H9 (cell line): ENCODE measurements around the gene MAGEA11. TPM values are rescaled to one million over a fixed set of nuclear protein-coding genes. Genes with fewer than 3 reads are reported as not detected.
"Not testable (repeated sequence)": the region's sequence is repeated elsewhere in the genome, so short reads cannot be mapped to it uniquely, and the experiment has no call there.

Experiments
- DNase-seq: peaks from one replicate; pipeline ENCODE4 v3.0.0-alpha.2; 2017
- H2AFZ ChIP-seq: one replicate; pipeline ENCODE4 v1.6.1; 2013; ENCODE audit warnings: mild to moderate bottlenecking, low read length, control low read depth, moderate library complexity
- H2AK5ac ChIP-seq: 2 replicates; pipeline ENCODE4 v1.6.1; 2013; ENCODE audit warnings: low read length, control low read depth, mixed read lengths; ENCODE audit not compliant: insufficient read length
- H2BK120ac ChIP-seq: one replicate; pipeline ENCODE4 v1.6.1; 2013; ENCODE audit warnings: low read depth, mild to moderate bottlenecking, low read length, control low read depth, inconsistent platforms; ENCODE audit not compliant: poor library complexity, severe bottlenecking
- H2BK12ac ChIP-seq: 2 replicates; pipeline ENCODE4 v1.6.1; 2013; ENCODE audit warnings: low read length, control low read depth, mixed read lengths, low read depth; ENCODE audit not compliant: insufficient read length
- H2BK15ac ChIP-seq: 2 replicates; pipeline ENCODE4 v1.6.1; 2013; ENCODE audit warnings: low read depth, low read length, control low read depth
- H2BK20ac ChIP-seq: one replicate; pipeline ENCODE4 v1.6.1; 2013; ENCODE audit warnings: low read depth, mild to moderate bottlenecking, low read length, control low read depth, inconsistent platforms; ENCODE audit not compliant: poor library complexity, severe bottlenecking
- H2BK5ac ChIP-seq: 2 replicates; pipeline ENCODE4 v1.6.1; 2013; ENCODE audit warnings: low read length, control low read depth, mixed read lengths; ENCODE audit not compliant: insufficient read length
- H3K14ac ChIP-seq: 2 replicates; pipeline ENCODE4 v1.6.1; 2013; ENCODE audit warnings: low read length, control low read depth; ENCODE audit not compliant: insufficient read depth
- H3K18ac ChIP-seq: 2 replicates; pipeline ENCODE4 v1.6.1; 2013; ENCODE audit warnings: low read depth, mild to moderate bottlenecking, mixed read lengths, low read length, control low read depth; ENCODE audit not compliant: insufficient read length
- H3K23ac ChIP-seq: 2 replicates; pipeline ENCODE4 v1.6.1; 2013; ENCODE audit warnings: low read length, control low read depth, mixed read lengths, low read depth; ENCODE audit not compliant: insufficient read length
- H3K23me2 ChIP-seq: 2 replicates; pipeline ENCODE4 v1.6.1; 2013; ENCODE audit warnings: low read depth, mild to moderate bottlenecking, mixed read lengths, low read length, control low read depth; ENCODE audit not compliant: insufficient read length, poor library complexity, severe bottlenecking
- H3K27ac ChIP-seq: 2 replicates; pipeline ENCODE4 v1.5.1; 2013; ENCODE audit warnings: low read length, control low read depth, mixed read lengths, low read depth; ENCODE audit not compliant: insufficient read length
- H3K27me3 ChIP-seq: 2 replicates; pipeline ENCODE4 v1.6.1; 2013; ENCODE audit warnings: low read length, control low read depth, inconsistent platforms; ENCODE audit not compliant: insufficient read depth
- H3K4ac ChIP-seq: 2 replicates; pipeline ENCODE4 v1.6.1; 2013; ENCODE audit warnings: low read depth, mild to moderate bottlenecking, control low read depth, inconsistent platforms, low read length, moderate library complexity
- H3K4me1 ChIP-seq: 2 replicates; pipeline ENCODE4 v1.6.1; 2013; ENCODE audit warnings: low read length, control low read depth, inconsistent platforms; ENCODE audit not compliant: insufficient read depth
- H3K4me2 ChIP-seq: 2 replicates; pipeline ENCODE4 v1.6.1; 2013; ENCODE audit warnings: low read length, control low read depth, mixed read lengths; ENCODE audit not compliant: insufficient read length, insufficient read depth
- H3K56ac ChIP-seq: 2 replicates; pipeline ENCODE4 v1.6.1; 2013; ENCODE audit warnings: low read depth, mild to moderate bottlenecking, mixed read lengths, low read length, control low read depth; ENCODE audit not compliant: insufficient read length
- H3K79me1 ChIP-seq: 2 replicates; pipeline ENCODE4 v1.6.1; 2013; ENCODE audit warnings: low read depth, mild to moderate bottlenecking, moderate library complexity, low read length, control low read depth, inconsistent platforms; ENCODE audit not compliant: insufficient read depth, poor library complexity, severe bottlenecking
- H3K79me2 ChIP-seq: 2 replicates; pipeline ENCODE4 v1.6.1; 2013; ENCODE audit warnings: low read length, control low read depth, inconsistent platforms; ENCODE audit not compliant: insufficient read depth
- H3K9ac ChIP-seq: 2 replicates; pipeline ENCODE4 v1.6.1; 2013; ENCODE audit warnings: low read length, control low read depth, mixed read lengths; ENCODE audit not compliant: insufficient read length; ENCODE audit errors: extremely low read depth
- H3K9me3 ChIP-seq: one replicate; pipeline ENCODE4 v1.6.1; 2013; ENCODE audit warnings: low read depth, low read length, inconsistent platforms; ENCODE audit not compliant: control insufficient read depth
- H3T11ph ChIP-seq: one replicate; pipeline ENCODE4 v1.6.1; 2013; ENCODE audit warnings: mild to moderate bottlenecking, low read length, control low read depth, inconsistent platforms
- H4K20me1 ChIP-seq: one replicate; pipeline ENCODE4 v1.6.1; 2013; ENCODE audit not compliant: control insufficient read depth, insufficient read length, insufficient read depth
- H4K5ac ChIP-seq: 2 replicates; pipeline ENCODE4 v1.6.1; 2013; ENCODE audit warnings: low read depth, mild to moderate bottlenecking, mixed read lengths, low read length, control low read depth; ENCODE audit not compliant: insufficient read length
- H4K8ac ChIP-seq: replicated peaks from 2 replicates; pipeline ENCODE4 v1.6.1; 2013; ENCODE audit warnings: low read length, control low read depth, mixed read lengths, low read depth; ENCODE audit not compliant: insufficient read length
- H4K91ac ChIP-seq: 2 replicates; pipeline ENCODE4 v1.6.1; 2013; ENCODE audit warnings: low read depth, mild to moderate bottlenecking, moderate library complexity, mixed read lengths, low read length, control low read depth; ENCODE audit not compliant: insufficient read length
- H3K27ac Mint-ChIP-seq, 3 experiments: 2 replicates in 2 of 3; 3 replicates in 1 of 3; pipeline ENCODE4 v1.8.0; 2020 to 2021; ENCODE audit warnings: mixed read lengths in 3 of 3, mild to moderate bottlenecking in 1 of 3, moderate library complexity in 1 of 3
- H3K27me3 Mint-ChIP-seq: 2 replicates; pipeline ENCODE4 v1.8.0; 2021; ENCODE audit warnings: low read depth, mild to moderate bottlenecking, moderate library complexity, mixed read lengths
- H3K36me3 Mint-ChIP-seq, 3 experiments: 2 replicates in 2 of 3; 3 replicates in 1 of 3; pipeline ENCODE4 v1.8.0; 2020 to 2021; ENCODE audit warnings: low read depth in 3 of 3, mixed read lengths in 3 of 3; ENCODE audit not compliant: insufficient read depth in 1 of 3
- H3K4me1 Mint-ChIP-seq, 2 experiments: 2 replicates each; pipeline ENCODE4 v1.8.0; 2020; ENCODE audit warnings: mixed read lengths in 2 of 2
- H3K4me3 Mint-ChIP-seq, 2 experiments: 2 replicates in 1 of 2; 3 replicates in 1 of 2; pipeline ENCODE4 v1.8.0; 2020 to 2021; ENCODE audit warnings: mild to moderate bottlenecking in 2 of 2, mixed read lengths in 2 of 2, moderate library complexity in 1 of 2
- H3K9me3 Mint-ChIP-seq, 2 experiments: 2 replicates in 1 of 2; 3 replicates in 1 of 2; pipeline ENCODE4 v1.8.0; 2020; ENCODE audit warnings: mild to moderate bottlenecking in 2 of 2, mixed read lengths in 2 of 2, moderate library complexity in 1 of 2
- WGBS: extraction: QIAGEN DNeasy Blood & Tissue Kit; methylation state at CpG from one replicate; pipeline ENCODE4 v1.1.7; 2013; ENCODE audit warnings: missing lambda C conversion rate, low lambda C conversion rate, mixed read lengths; ENCODE audit not compliant: insufficient read length; ENCODE audit errors: extremely low coverage; 5-methylcytosine and 5-hydroxymethylcytosine counted together
- total RNA-seq: library from RNA; stranded (reverse); gene quantifications from 2 replicates; pipeline ENCODE4 v1.2.1, GENCODE V29; 2021
- TF ChIP-seq, protein P1 (sequence below): fragments of 200-600 bp; sonication (generic); conservative IDR thresholded peaks from 3 replicates; pipeline ENCODE4 v1.8.0; 2021; ENCODE audit warnings: antibody characterized with exemption, mild to moderate bottlenecking

MAGEA11 gene
- total RNA-seq, 1 experiment from 2014 or later: not detected

- H3K4me1 ChIP-seq: no peaks in the 10 kb centered on the region
- peaks cover 60 to 65% of the 10 kb centered on the region in 2 experiments for H3K9me3 Mint-ChIP-seq
- no peak overlapping the region for H2BK5ac ChIP-seq
- no peak overlapping the region for H2AFZ ChIP-seq
- H2BK12ac ChIP-seq: no peak overlapping the region
- H4K8ac ChIP-seq: no peak overlapping the region
- H3K23ac ChIP-seq: no peak overlapping the region
- no peak overlapping the region for H3K4me2 ChIP-seq
- no peak for DNase-seq
- H3K9ac ChIP-seq: no peak overlapping the region
- no peaks in the 10 kb centered on the region for H3K79me2 ChIP-seq
- H3K36me3 Mint-ChIP-seq: peaks cover 0 to 5% (median 0%) of the 10 kb centered on the region in 3 experiments; a peak in 3 of 7 replicates
- no peaks in the 10 kb centered on the region for H3K23me2 ChIP-seq
- H3K27ac Mint-ChIP-seq: no peak overlapping the region; a peak in 1 of 7 replicates
- H2AK5ac ChIP-seq: no peak overlapping the region
- no peak overlapping the region for H3K56ac ChIP-seq
- TF ChIP-seq, protein P1, sequence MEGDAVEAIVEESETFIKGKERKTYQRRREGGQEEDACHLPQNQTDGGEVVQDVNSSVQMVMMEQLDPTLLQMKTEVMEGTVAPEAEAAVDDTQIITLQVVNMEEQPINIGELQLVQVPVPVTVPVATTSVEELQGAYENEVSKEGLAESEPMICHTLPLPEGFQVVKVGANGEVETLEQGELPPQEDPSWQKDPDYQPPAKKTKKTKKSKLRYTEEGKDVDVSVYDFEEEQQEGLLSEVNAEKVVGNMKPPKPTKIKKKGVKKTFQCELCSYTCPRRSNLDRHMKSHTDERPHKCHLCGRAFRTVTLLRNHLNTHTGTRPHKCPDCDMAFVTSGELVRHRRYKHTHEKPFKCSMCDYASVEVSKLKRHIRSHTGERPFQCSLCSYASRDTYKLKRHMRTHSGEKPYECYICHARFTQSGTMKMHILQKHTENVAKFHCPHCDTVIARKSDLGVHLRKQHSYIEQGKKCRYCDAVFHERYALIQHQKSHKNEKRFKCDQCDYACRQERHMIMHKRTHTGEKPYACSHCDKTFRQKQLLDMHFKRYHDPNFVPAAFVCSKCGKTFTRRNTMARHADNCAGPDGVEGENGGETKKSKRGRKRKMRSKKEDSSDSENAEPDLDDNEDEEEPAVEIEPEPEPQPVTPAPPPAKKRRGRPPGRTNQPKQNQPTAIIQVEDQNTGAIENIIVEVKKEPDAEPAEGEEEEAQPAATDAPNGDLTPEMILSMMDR: no peak
- no peak overlapping the region for H4K91ac ChIP-seq
- H2BK20ac ChIP-seq: no peak overlapping the region
- peaks cover 9% of the 10 kb centered on the region for H3K27me3 Mint-ChIP-seq
- H3K9me3 ChIP-seq: peaks cover 29% of the 10 kb centered on the region
- H3K27me3 ChIP-seq: no peaks in the 10 kb centered on the region
- no peak overlapping the region for H3T11ph ChIP-seq
- no CpG with 5 or more reads among the region's 18 CpGs for WGBS
- H3K79me1 ChIP-seq: no peaks in the 10 kb centered on the region
- H3K4me1 Mint-ChIP-seq: no peaks in the 10 kb centered on the region
- H3K14ac ChIP-seq: no peak overlapping the region
- H3K18ac ChIP-seq: no peak overlapping the region
- H4K20me1 ChIP-seq: no peaks in the 10 kb centered on the region
- H3K4me3 Mint-ChIP-seq: no peak overlapping the region
- no peak overlapping the region for H4K5ac ChIP-seq
- H3K4ac ChIP-seq: no peak overlapping the region
- no peak overlapping the region for H2BK15ac ChIP-seq
- no peak overlapping the region for H2BK120ac ChIP-seq
- H3K27ac ChIP-seq: no peak overlapping the region
These were observed 46.3 kb downstream of the MAGEA11 start for GRCh38 chrX:149758068-149758714.

GRCh38 chrX:149758715-149759078 lies 46.8 kb downstream of the MAGEA11 start:
- H3K36me3 Mint-ChIP-seq, H2BK15ac ChIP-seq, H4K91ac ChIP-seq, H3K27me3 ChIP-seq, H2BK120ac ChIP-seq, H3K23me2 ChIP-seq, H3K4me2 ChIP-seq, H3K4me1 ChIP-seq, H3K27me3 Mint-ChIP-seq, H3K56ac ChIP-seq, H2AFZ ChIP-seq, H2BK20ac ChIP-seq, H3K9ac ChIP-seq, H2BK12ac ChIP-seq, DNase-seq, H4K5ac ChIP-seq, H3K23ac ChIP-seq, H3K18ac ChIP-seq, H3K4me1 Mint-ChIP-seq, H2AK5ac ChIP-seq, H2BK5ac ChIP-seq, H4K20me1 ChIP-seq, H3K4ac ChIP-seq, H3K27ac ChIP-seq, H4K8ac ChIP-seq, H3K27ac Mint-ChIP-seq, H3K79me2 ChIP-seq, H3K79me1 ChIP-seq, H3K4me3 Mint-ChIP-seq, H3K14ac ChIP-seq, H3T11ph ChIP-seq: not testable (repeated sequence)
- peaks cover 29% of the 10 kb centered on the region for H3K9me3 ChIP-seq
- WGBS: no CpG with 5 or more reads among the region's 17 CpGs
- peaks cover 60 to 66% of the 10 kb centered on the region in 2 experiments for H3K9me3 Mint-ChIP-seq
